Heart left ventricle (tissue), 13 donors: Measurements from ENCODE around the gene PYROXD2.

Source experiments
- CTCF ChIP-seq, 12 donors: fragments of 200-600 bp; sonication (generic) in 4 of 12; IDR thresholded peaks; one replicate each; pipeline versions ENCODE4 v1.5.0 to v1.8.0; 2018 to 2022; ENCODE audit warnings: antibody characterized with exemption in 12 of 12, mild to moderate bottlenecking in 5 of 12
- POLR2A ChIP-seq, 2 donors: fragments of 450-650 bp; IDR thresholded peaks; one replicate each; pipeline ENCODE4 v1.6.1; 2017; ENCODE audit warnings: antibody characterized with exemption in 2 of 2, mild to moderate bottlenecking in 2 of 2, moderate library complexity in 2 of 2
- donor health status: ischemic (EF 13 %, LVEDD 7.1; RV severe dilation, severe dysfunction).
- donor health status: DM: no; HTN: yes; CAD: no.
- donor health status: DM: no; HTN: no; CAD: no.
- donor health status: ischemic (EF 25% LVEDD 6.9; RV normal size, moderate dysfunction).
- donor health status: ischemic (EF 25% LVEDD 5.7; RV mildly dilated, moderate dysfunction).
- donor health status: ischemic (EF 35%, LVEDD 5.7; RV mildly dilated, moderate dysfunction).
- donor health status: nonischemic (EF 11% LVEDD 7.7; RV severe dilation, severe dysfunction).
- donor health status: DM: yes; HTN: yes; CAD: no.
- donor health status: PGD.
- donor health status: ischemic (EF 29% LVEDD 5.4; RV normal size, mild dysfunction).
- donor health status: nonischemic (EF 23%, LVEDD 6.1; RV moderate dilation, normal function).

GRCh38 chr10:98444314-98445006 lies 29.5 kb upstream of the PYROXD2 start:
- TF ChIP-seq POLR2A (IDR thresholded peaks at IDR 0.05): no peak
- TF ChIP-seq CTCF (IDR thresholded peaks at IDR 0.05): no peak
